Retinal pigment epithelial cell (primary cell): Measurements from ENCODE around the gene OR6C65.
"Not testable (repeated sequence)": the region's sequence is repeated elsewhere in the genome, so short reads cannot be mapped to it uniquely, and the experiment has no call there.

Experiments used
- DNase-seq: peaks from one replicate; pipeline ENCODE4 v3.0.0-alpha.2; 2010; ENCODE audit warnings: low read depth
- H3K4me3 ChIP-seq: 2 replicates; pipeline ENCODE4 v1.5.1; 2011; ENCODE audit warnings: mild to moderate bottlenecking, low read length, control low read depth, moderate library complexity
- CTCF ChIP-seq: conservative IDR thresholded peaks from 2 replicates; pipeline ENCODE4 v1.5.1; 2011; ENCODE audit warnings: low read depth, low read length, control low read depth, inconsistent platforms

OR6C65 gene

GRCh38 chr12:55407866-55408265 lies 7.5 kb downstream of the OR6C65 start:
- no peak for DNase-seq
- TF ChIP-seq CTCF, result no peak
- no peak overlapping the region for H3K4me3 ChIP-seq

- not testable (repeated sequence) for H3K4me3 ChIP-seq, DNase-seq
These were observed 8.8 kb downstream of the OR6C65 start for GRCh38 chr12:55409133-55409532.

- H3K4me3 ChIP-seq, DNase-seq: not testable (repeated sequence)
These were observed 11.8 kb downstream of the OR6C65 start for GRCh38 chr12:55412138-55412537.

- H3K4me3 ChIP-seq, DNase-seq: not testable (repeated sequence)
These were observed 13.4 kb downstream of the OR6C65 start for GRCh38 chr12:55413498-55414388.

- DNase-seq, result not testable (repeated sequence)
These were observed 14.1 kb downstream of the OR6C65 start for GRCh38 chr12:55414396-55414823.

GRCh38 chr12:55414889-55415288 lies 14.6 kb downstream of the OR6C65 start:
- H3K4me3 ChIP-seq, result peak overlapping the region; percentile 26
- DNase-seq, result not testable (repeated sequence)

More at GRCh38 chr12:55414396-55414823, 14.1 kb downstream of the OR6C65 start:
- H3K4me3 ChIP-seq, result peak overlapping the region; percentile 12

- H3K4me3 ChIP-seq, result no peak overlapping the region
- no peak for TF ChIP-seq CTCF
- DNase-seq, result no peak
These were observed 16.6 kb downstream of the OR6C65 start for GRCh38 chr12:55416961-55417360.

- no peak for TF ChIP-seq CTCF
- H3K4me3 ChIP-seq, result no peak overlapping the region
- DNase-seq, result no peak
These were observed 20.1 kb downstream of the OR6C65 start for GRCh38 chr12:55420307-55420962.

- DNase-seq, result no peak
- no peak within 1 kb of the TSS for H3K4me3 ChIP-seq
- no peak for TF ChIP-seq CTCF
These were observed 25.6 kb downstream of the OR6C65 start, which contains the start of gene OR6C76 for GRCh38 chr12:55425954-55426353. OR6C76 (plus strand) TSS chr12:55426254; CDS start chr12:55426254, 0 bp downstream.
